GM20000 (cell line): ENCODE data around the gene ATXN3.
"Not testable (repeated sequence)": the region's sequence is repeated elsewhere in the genome, so short reads cannot be mapped to it uniquely, and the experiment has no call there.

ENCODE experiments used
- DNase-seq: peaks from one replicate; pipeline ENCODE4 v3.0.0; 2012; ENCODE audit warnings: low spot score
- CTCF ChIP-seq: IDR thresholded peaks from 2 replicates; pipeline ENCODE4 v1.5.1; 2012; ENCODE audit warnings: mild to moderate bottlenecking, control low read depth; ENCODE audit errors: extremely low read depth, missing control alignments

ATXN3 gene

GRCh38 chr14:92058006-92058917, 48.1 kb downstream of the ATXN3 start:
- DNase-seq = no peak

DNA sequence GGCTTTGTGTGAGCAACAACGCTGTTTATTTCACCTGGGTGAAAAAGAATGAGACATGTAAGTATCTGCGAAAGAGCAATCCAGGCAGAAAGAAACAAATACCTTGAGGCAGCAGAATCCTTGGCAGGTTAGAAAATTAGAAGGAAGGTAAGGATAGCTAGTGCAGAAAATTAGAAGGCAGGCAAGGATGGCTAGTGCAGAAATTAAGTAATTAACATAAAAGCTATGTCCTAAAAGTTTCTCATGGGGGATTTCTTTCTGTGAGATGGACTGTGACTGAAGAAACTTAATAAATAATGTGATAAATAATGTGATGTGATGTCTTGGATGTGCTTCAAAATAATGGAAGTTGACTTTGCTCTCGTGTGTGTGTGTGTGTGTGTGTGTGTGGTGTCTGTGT, 56.6 kb downstream of the ATXN3 start:
- no peak for DNase-seq
- TF ChIP-seq CTCF = no peak

More at GRCh38 chr14:92058006-92058917, 48.1 kb downstream of the ATXN3 start:
- no peak for TF ChIP-seq CTCF

GRCh38 chr14:92049221-92049620, 57.2 kb downstream of the ATXN3 start:
- DNase-seq = not testable (repeated sequence)

DNA sequence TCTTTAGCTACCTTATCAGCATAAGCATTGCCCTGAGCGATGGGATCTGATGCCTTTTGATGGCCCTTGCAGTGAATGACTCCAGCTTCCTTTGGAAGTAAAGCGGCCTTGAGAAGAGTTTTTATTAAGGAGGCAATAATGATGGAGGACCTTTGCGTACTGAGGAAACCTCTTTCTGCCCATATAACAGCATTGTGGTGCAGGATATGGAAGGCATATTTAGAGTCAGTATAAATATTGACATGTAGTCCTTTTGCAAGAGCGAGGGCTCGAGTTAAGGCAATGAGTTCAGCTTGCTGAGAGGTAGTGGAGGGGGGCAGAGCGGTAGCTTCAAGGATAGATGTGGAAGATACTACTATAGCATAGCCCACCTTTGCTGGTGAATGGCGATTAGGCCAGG, 60.5 kb downstream of the ATXN3 start:
- not testable (repeated sequence) for DNase-seq

- DNase-seq = not testable (repeated sequence)
Observed at GRCh38 chr14:92041766-92042165, 64.6 kb downstream of the ATXN3 start.

GRCh38 chr14:92041203-92041602, 65.2 kb downstream of the ATXN3 start:
- no peak for DNase-seq
- no peak for TF ChIP-seq CTCF

- TF ChIP-seq CTCF = no peak
- peak; percentile 69 for DNase-seq
Observed at GRCh38 chr14:92040431-92041051, 65.8 kb downstream of the ATXN3 start.

DNA sequence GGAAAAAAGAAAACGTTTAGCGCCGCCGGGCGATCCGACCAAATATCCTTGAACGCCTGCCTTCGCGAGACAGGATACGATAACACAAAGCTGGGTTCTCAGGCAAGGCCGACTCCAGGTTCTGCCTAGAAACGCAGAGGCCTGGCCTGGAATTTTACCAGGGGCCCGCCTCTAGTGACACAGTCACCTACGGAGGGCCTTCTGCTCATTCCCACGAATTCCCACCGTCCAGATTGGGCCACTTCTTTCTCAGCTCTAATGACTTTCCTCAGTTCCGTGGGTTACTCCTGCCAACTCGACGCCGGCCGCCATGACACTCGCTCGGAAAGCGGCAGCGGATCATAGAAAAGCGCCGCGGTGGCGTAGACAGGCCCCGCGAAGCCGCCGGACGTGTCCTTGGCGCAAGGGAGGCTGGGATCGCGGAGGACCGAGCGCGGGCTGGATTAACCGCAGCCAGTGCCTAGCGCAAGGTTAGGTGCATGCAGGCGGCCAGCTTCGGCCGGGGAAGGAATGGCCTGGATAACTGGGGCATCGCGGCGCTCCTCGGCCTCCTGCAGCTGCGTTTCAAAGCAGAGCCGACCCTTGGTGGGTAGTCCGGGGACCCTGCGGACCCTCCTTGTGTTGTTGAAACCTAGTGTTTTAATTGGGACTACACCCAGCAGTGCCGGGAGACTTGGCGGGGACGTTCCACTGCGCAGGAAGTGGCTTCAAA, 66.5 kb downstream of the ATXN3 start, which contains the start of gene TRIP11:
TRIP11 (minus strand) TSS at position 341 of the 712 bp plus-strand sequence. CDS start 374 bp downstream, outside the sequence.
- DNase-seq = peak; percentile 88
- no peak for TF ChIP-seq CTCF
